22Rv1 (cell line): ENCODE results near the gene KICS2.
"Not testable (repeated sequence)": the region's sequence is repeated elsewhere in the genome, so short reads cannot be mapped to it uniquely, and the experiment has no call there.

Experiments used
- H3K27ac ChIP-seq: fragments of 450-650 bp; 2 replicates; pipeline ENCODE4 v1.5.1; 2017
- CTCF ChIP-seq: fragments of 450-650 bp; IDR thresholded peaks from 2 replicates; pipeline ENCODE4 v1.5.1; 2017; ENCODE audit warnings: mild to moderate bottlenecking
- ZFX ChIP-seq: fragments of 450-650 bp; IDR thresholded peaks from 2 replicates; pipeline ENCODE4 v1.6.1; 2017; ENCODE audit warnings: antibody characterized with exemption, borderline replicate concordance

Gene KICS2

DNA sequence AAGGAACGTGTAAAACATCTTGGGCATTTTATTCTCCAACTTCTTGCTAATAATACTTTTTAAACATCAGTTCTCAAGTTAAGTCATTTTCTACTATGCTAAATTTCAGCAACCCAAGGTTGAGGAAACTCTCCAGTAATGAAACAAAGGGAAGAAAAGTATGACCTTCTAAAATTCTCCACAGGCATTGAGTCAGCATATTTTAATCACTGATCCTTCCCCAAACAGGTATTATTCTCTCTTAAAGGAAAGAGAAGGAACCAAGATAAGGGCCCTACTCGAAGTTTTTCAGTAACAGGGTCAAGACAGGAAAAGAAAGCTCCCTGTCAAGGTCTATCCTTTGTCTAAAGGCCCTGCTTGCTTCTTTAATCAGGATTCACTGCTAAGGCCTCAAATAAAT is 3.0 kb downstream of the KICS2 start:
- H3K27ac ChIP-seq: no peak overlapping the region
- no peak for TF ChIP-seq CTCF
- no peak for TF ChIP-seq ZFX

- TF ChIP-seq ZFX (no peak), CTCF (no peak)
- no peak overlapping the region for H3K27ac ChIP-seq
Observed at GRCh38 chr12:64218597-64218996, 3.5 kb downstream of the KICS2 start.

GRCh38 chr12:64217643-64218042 is 4.5 kb downstream of the KICS2 start:
- H3K27ac ChIP-seq: not testable (repeated sequence)

DNA sequence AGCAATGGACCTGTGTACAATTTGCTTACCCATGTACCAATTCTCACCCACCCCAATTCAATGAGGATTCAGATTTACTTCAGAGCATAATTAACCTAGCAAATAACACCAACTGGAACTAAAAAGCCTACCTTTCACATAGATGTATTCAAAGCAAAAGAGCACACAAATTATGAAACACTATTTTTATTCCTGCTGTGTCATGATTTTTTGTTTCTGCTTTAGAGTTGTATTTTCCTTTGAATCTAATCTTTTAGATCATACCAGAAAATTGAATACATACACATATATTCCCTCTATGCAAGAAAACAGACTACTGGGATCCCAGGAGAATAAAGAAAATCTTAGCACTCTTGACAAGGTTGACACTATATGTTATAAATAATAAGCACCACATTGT is 5.9 kb downstream of the KICS2 start:
- no peak for TF ChIP-seq CTCF
- TF ChIP-seq ZFX: no peak
- no peak overlapping the region for H3K27ac ChIP-seq

GRCh38 chr12:64212119-64212746 is 9.9 kb downstream of the KICS2 start:
- no peak overlapping the region for H3K27ac ChIP-seq
- TF ChIP-seq ZFX: no peak
- no peak for TF ChIP-seq CTCF

- no peak overlapping the region for H3K27ac ChIP-seq
- TF ChIP-seq CTCF: no peak
- TF ChIP-seq ZFX: no peak
Observed at GRCh38 chr12:64207453-64207852, 14.6 kb downstream of the KICS2 start.

DNA sequence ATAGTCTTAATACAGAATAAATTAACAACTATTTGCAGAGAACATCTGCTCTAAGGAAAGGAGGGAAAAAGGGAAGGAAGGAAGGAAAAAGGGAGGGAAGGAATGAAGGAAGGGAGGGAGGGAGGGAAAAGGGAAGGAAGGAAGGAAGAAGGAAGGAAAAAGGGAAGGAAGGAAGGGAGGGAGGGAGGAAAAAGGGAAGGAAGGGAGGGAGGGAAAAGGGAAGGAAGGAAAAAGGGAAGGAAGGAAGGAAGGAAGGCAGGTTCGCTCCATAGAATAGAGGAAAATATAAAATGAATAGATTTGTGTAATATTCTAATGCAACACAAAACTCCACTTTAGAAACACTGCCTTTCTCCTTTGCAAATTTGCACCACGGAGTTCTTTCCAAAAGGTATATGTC is 16.6 kb downstream of the KICS2 start:
- no peak for TF ChIP-seq ZFX
- TF ChIP-seq CTCF: no peak
- H3K27ac ChIP-seq: no peak overlapping the region

DNA sequence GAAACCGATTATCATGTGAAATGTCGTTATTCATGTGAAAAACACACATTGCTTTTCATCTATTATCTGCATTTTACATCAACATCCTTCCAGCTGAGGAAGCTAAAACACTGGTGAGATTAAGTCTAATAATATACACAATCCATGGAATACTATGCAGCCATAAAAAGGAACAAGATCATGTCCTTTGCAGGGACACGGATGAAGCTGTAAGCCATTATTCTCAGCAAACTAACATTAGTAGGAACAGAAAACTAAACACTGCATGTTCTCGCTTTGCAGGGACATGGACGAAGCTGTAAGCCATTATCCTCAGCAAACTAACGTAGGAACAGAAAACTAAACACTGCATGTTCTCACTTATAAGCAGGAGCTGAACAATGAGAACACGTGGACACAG is 18.3 kb downstream of the KICS2 start:
- TF ChIP-seq CTCF: no peak
- TF ChIP-seq ZFX: no peak
- H3K27ac ChIP-seq: no peak overlapping the region
